Hepatic stellate cell (primary cell): ENCODE results near the gene NRDE2.
"Not testable (repeated sequence)": the region's sequence is repeated elsewhere in the genome, so short reads cannot be mapped to it uniquely, and the experiment has no call there.

ENCODE experiments used
- DNase-seq: peaks from one replicate; pipeline ENCODE4 v3.0.0; 2011; ENCODE audit warnings: low spot score

NRDE2 gene

DNA sequence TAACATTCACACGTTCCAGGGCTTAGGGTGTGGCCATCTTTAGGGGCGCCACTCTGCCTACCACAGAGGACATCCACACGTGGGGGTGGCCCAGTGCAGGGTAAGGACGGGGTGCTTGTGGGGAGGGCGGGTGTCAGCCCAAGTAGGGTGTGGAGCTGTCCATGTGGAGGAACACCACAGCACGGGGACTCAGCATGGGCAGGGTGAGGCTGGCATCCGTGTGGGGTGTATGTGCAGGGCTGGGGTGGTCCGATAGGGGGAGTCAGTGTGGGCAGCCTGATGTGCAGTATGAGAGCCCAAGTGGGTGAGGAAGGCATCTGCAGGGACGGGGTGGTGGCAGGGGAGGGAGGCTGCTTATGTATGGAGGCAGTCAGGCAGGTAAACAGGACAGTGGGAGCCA, 57.7 kb downstream of the NRDE2 start:
- DNase-seq = no peak

DNA sequence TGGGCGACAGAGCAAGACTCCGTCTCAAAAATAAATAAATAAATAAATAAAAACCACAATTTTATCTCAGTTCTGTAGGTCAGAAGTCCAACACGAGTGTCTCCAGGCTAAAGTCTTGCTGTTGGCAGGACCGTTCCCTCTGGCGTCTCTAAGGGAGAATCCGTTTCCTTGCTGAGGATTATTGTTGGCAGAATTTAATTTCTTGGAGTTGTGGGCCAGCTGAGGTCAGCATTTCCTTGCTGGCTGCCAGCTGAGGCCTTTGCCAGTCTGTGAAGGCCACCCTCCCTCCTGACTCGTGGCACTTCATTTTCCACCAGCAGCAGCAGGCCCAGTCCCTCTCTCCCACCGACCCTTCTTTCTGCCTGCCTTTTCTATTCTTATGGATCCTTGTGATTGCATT, 58.2 kb downstream of the NRDE2 start:
- no peak for DNase-seq

DNA sequence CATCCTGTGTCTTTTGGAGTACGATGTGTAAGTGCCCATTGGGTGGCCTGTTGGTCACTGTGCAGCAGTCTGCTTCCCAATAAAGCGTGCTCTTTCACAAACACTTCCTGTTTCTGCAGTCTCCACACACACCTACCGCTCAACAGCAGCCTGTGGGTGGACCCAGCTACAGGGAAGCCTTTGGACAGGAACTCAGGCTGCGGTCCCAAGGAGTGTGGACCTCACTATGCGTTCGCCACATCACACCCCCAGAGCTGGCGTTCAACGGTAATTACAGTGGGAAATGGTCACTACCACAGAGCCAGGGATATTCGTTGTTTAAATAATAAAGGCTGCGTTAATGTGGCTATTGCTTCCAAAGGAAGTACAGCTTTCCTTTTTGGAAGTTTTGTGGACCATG, 59.2 kb downstream of the NRDE2 start:
- no peak for DNase-seq

DNA sequence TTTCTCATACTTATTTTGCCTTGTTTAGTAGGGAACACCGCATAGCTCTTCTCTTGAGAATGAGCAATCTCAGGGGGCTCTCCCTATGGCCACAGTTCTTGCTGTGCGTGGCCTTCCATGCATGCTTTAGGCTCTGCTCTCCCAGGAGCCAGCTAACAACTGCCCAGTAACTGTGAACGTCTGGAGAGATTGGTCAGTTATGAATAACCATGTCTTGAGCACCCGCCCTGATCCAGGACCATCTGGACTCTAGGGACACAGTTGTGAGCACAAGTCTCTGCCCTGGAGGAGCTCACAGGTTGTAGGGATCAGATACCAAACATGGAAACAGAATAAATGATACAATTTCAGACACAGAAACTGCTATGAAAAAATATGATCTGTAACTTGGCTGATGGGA, 63.3 kb downstream of the NRDE2 start:
- no peak for DNase-seq

DNA sequence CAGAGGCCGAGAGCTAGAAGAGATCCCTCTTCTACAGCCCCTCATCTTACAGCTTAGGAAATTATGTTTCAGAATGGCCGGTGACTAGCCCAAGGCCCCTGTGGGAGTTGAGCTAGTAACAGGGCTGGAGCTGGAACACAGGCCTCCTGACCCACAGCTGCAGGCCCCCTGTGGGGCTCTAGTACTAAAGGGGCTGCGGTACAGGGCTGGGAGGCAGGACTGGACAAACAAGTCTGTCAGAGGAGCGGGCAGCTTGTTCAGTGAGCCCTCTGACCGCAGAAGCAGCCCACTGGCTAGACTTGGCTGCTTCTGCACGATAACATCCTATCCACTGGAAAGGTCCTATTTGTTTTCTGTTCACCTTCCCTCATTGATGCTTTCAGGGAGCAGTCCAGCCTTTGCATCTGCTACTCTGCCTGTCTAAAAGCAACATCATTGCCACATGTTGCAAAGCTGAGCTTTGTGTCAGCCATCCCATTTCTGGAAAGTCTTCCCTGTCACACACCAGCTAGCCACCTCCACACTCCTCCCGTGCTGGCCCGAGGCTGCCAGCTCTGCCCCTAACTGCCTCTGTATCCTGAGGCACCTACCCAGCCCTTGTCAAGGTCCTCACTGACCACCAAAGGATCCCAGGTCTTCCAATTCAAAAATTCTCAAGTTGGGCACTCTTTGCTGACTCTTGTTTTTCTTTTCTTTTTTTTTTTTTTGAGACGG, 65.1 kb downstream of the NRDE2 start:
- no peak for DNase-seq

DNA sequence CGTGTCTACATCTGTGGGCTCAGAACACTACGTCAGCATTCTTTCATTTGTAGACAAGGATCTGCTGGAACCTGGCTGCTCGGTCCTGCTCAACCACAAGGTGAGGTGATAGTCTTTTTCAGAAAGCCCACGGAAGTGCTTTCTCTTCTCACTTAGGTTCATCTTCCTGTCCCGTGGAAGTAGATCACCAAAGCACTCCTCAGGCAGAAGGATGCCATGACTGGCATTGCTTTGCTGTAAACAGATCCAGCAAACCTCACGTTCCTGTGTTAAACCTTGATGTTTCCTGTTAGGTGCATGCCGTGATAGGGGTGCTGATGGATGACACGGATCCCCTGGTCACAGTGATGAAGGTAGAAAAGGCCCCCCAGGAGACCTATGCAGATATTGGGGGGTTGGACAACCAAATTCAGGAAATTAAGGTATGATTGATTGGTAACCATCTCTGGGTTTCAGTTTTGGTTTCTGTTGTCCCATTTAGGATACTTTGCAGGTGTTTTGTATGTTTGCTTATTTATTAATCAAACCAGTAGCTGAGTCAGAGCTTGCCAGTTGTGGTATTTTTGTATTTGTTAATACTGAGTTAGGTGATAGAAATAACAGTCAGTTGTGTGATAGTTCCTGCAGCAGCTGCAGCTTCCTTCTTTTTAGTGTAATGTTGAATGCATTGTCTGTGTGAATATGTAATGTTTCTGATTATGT, 67.8 kb downstream of the NRDE2 start:
- DNase-seq = no peak

DNA sequence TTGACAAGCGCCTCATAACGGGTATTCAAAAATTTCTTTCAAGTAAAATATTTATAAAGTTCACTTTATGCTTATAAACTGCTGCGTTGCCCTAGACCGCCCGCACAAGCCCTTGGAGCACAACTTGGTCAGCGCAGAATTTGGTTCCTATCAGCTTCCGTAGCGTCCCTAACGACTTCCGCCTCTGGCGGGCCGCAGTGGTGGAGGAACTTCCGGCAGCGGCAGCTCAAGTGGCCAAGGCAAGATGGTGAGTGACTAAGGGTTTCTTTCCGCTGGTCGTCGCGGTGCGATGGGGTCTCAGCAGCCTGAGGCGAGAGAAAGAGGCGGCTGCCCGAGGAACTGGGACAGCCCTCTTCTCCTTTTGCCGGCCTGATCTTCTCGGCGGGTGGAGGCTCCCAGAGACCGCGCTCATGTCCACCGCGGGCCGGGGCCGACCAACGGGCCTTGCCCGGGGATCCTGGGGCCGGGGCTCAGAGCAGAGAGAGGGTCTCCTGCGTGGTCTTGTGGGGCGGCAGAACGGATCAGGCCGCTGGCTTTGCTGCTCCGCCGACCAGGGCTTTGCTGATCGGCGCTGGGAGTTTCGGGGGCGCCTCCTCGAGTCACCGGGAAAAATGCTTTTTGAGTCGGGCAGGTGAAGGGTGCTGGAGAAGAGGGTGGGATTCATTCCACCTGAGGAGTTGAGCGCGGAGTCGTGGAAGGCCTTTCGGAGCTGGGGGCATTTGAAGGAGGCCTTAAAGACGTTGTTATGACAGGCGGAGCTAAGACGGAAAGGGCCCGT, 75.2 kb downstream of the NRDE2 start, which contains the start of gene PSMC1:
Gene PSMC1 (plus strand): TSS at position 200 of the 778 bp plus-strand sequence. CDS start 45 bp downstream, at position 245.
- DNase-seq = peak; percentile 91

DNA sequence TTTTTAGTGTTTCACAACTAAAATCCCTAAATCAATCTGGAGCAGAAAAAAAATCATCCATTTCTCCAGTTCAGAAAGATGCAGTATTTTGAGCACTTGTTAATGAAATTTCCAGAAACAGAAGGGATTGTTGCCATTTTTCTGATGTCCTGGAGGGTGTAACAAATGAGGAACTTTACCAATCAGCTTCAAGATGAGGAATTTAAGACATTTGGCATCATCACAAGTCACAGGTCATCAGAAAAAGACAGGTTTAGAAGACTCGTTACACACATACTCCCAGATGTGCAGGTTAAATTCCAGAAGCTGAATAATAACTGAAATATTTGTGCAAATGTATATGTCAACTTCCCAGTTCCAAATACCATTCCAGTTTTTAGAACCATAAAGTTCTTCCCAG, 75.9 kb downstream of the NRDE2 start:
- no peak for DNase-seq

DNA sequence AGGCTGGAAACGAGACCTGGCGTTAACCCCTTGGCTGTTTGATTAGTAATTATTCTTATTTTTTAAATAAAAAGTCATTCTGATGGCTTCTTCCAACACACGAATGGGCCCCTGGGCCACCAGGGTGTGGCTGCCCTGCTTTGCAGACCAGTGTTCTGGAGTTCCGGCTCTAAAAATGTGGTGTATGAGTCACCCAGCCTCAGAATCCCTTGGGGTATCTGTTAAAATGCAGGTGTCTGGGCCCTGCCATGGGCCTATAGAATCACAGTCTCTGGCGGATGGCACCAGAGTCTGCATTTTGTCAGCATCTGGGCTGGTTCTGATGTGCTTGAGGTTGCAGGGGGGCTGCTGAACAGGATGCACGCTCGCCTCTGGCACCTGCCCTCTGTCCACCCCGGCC, 77.9 kb downstream of the NRDE2 start:
- no peak for DNase-seq

DNA sequence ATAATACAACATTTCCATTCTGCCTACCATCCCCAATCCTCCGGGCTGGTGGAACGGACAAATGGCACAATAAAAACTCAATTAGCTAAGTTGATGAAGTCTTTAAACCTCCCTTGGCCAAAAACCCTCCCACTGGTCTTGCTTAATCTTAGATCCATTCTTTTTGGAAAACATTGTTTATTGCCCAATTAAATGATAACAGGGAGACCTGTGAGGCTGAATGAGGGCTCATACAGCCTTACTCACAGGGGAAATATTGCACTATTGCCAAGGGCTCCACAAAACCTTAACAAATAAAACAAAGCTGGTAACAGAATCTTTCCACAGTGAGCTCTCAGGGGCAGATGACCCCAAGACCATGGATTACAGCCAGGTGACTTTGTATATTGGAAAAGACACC, 83.1 kb downstream of the NRDE2 start:
- no peak for DNase-seq

DNA sequence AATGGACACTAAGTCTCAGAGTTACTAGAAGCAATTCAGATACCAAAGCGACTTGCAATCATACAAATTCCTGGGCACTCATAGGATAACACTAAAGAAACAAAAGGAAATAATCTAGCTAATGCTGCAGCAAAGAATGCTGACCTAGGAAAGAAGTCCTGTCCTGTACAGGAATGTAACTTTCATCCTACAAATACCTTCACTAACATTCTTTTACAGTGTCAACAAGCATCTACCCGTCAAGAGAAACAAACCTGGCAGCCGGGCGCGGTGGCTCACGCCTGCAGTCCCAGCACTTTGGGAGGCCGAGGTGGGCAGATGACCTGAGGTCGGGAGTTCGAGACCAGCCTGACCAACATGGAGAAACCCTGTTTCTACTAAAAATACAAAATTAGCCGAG, 84.3 kb downstream of the NRDE2 start:
- DNase-seq = not testable (repeated sequence)

DNA sequence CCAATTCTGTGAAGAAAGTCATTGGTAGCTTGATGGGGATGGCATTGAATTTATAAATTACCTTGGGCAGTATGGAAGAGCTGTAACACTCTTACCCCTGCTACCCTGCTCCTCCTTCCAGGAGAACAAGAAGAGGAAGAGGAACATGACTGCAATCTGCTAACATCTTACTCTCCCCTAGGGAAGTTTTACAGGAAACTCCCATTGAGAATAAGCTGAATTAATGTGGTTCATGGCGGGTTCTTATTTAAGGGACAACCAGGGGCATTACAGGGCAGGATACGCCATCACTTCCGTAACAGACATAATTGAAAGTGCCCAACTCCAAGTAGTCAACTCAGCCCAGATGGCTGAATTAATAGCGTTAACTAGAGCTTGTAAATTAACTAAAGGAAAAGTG, 84.8 kb downstream of the NRDE2 start:
- no peak for DNase-seq

DNA sequence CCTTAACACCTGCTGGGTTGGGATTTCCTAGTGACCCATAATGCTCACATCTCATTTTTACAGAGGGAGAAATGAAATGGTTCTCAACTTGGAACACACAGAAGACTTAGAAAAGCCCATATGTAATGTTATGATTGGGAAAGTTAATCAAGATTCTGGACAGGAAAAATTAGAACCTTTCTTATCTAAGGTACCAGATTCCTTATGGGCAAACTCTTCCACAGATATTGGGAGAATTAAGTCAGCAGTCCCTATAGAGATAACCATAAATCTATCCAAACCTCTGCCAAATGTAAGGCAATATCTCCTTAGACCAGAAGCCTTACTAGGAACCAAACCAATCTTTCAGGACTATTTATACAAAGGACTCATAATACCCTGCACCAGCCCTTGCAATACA, 89.3 kb downstream of the NRDE2 start:
- no peak for DNase-seq

DNA sequence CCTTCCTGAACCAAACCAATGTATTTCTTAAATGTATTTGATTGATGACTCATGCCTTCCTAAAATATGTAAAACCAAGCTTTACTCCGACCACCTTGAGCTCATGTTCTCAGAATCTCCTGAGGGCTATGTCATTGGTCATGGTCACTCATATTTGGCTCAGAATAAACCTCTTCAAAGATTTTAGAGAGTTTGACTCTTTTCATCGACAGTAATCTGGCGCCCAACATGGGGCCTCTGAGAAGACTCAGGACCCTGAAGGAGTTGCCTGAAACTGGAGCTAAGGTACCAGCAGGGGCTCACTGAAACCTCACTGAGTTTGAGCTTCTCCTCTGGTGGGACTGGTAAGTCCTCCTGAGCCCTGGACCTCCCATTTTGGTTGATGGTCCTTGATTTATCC, 92.6 kb downstream of the NRDE2 start:
- DNase-seq = no peak

DNA sequence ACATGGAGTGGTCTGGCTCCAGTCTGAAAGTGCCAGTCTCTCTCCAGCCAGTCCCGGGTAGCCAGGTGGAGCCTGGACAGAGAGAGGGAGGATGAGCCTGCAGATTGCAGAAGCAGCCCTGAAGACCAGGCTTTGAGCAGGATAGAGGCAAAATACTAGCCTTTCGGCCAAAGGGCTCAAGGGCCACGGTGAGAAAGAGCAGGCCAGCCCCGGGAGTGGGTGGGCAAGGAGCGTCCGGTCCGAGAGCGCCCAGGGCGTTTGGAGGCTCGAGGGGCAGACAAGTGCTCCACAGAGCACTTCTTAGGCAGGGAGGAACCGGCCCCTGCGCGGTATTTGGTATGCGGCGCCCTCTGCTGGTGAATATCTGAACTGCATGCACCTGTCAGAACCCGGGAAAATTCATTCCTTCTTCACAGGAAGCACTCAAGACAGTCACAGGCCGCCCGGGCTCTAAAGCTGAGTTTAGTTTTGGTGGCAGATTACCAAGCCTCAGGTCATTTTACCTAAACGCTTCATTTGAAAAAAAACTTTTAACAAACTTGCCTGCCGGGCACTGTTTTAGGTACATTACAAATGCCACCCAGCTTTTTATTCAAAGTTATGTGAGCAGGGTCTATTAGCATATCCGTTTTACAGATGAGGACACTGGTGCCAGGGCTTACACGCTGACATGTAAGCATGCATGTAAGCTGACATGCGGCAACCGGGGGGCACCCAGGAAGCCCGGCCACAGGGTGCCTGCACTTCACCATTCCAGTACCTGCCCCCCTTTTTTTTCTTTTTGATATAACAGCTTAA, 96.4 kb downstream of the NRDE2 start:
- peak; percentile 70 for DNase-seq

DNA sequence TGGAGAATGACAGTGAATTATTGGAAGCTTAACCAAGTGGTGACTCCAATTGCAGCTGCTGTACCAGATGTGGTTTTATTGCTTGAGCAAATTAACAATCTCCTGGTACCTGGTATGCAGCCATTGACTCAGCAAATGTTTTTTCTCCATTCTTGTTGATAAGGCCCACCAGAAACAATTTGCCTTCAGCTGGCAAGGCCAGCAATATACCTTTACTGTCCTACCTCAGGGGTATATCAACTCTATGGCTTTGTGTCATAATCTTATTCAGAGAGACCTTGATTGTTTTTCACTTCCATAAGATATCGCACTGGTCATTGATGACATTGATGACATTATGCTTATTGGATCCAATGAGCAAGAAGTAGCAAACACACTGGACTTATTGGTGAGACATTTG, 101.8 kb downstream of the NRDE2 start:
- DNase-seq = not testable (repeated sequence)

DNA sequence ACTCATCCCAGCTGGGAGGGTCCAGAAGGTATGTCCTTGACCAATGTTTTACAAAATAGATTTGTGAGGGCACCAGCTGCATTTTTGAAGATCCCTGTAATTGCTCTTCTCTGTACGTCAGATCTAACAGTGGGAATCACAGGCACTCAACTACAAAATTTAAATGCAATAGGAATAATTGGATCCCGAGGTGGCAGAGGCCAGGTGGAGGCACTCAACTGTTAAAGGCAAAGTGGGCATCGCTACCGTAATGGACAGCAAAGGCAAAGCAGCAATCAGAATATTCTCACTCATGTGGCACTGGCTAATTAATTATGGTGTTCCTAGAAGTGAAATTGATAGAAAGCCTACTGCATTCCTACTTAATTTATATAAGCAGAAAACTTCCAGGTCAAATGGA, 103.3 kb downstream of the NRDE2 start:
- no peak for DNase-seq
